Astrocyte of the spinal cord (primary cell): ENCODE results near the gene TRAK1.

Experiments
- DNase-seq: peaks from one replicate; pipeline ENCODE4 v3.0.0; 2011; ENCODE audit warnings: low read depth, low spot score
- H3K4me3 ChIP-seq: 2 replicates; pipeline ENCODE4 v1.5.1; 2011; ENCODE audit warnings: low read depth, mild to moderate bottlenecking, low read length, moderate library complexity
- in situ Hi-C: cut with HindIII; loops from 2 replicates; pipeline ENCODE4 v1.10.0; 2017; ENCODE audit warnings: low sequenced_read_pairs
- TF ChIP-seq, protein P1 (sequence below): IDR thresholded peaks from 2 replicates; pipeline ENCODE4 v1.5.1; 2012; ENCODE audit warnings: low read depth, mild to moderate bottlenecking, low read length, inconsistent platforms

The TRAK1 gene

DNA sequence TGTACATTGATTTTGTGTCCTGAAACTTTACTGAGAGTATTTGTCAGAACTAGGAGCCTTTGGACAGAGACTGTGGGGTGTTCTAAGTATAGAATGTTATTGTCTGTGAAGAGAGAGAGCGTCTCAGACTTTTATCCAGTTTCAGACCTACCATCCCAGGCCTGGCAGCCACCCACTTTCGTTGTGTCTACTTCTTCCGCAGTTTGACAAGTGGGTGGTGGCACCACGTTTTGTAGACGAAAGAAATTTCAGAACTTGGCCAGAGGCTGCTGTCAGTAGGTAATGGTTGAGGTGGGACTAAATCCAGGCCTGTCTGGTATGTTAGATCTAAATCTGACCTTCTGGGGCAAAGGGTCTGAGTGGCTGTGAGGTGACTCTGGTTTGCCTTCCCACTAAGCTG, 13.4 kb upstream of the TRAK1 start:
- DNase-seq, result no peak
- TF ChIP-seq, protein P1, sequence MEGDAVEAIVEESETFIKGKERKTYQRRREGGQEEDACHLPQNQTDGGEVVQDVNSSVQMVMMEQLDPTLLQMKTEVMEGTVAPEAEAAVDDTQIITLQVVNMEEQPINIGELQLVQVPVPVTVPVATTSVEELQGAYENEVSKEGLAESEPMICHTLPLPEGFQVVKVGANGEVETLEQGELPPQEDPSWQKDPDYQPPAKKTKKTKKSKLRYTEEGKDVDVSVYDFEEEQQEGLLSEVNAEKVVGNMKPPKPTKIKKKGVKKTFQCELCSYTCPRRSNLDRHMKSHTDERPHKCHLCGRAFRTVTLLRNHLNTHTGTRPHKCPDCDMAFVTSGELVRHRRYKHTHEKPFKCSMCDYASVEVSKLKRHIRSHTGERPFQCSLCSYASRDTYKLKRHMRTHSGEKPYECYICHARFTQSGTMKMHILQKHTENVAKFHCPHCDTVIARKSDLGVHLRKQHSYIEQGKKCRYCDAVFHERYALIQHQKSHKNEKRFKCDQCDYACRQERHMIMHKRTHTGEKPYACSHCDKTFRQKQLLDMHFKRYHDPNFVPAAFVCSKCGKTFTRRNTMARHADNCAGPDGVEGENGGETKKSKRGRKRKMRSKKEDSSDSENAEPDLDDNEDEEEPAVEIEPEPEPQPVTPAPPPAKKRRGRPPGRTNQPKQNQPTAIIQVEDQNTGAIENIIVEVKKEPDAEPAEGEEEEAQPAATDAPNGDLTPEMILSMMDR, result no peak
- in situ Hi-C loops, result no loop called here
- H3K4me3 ChIP-seq, result no peak overlapping the region

DNA sequence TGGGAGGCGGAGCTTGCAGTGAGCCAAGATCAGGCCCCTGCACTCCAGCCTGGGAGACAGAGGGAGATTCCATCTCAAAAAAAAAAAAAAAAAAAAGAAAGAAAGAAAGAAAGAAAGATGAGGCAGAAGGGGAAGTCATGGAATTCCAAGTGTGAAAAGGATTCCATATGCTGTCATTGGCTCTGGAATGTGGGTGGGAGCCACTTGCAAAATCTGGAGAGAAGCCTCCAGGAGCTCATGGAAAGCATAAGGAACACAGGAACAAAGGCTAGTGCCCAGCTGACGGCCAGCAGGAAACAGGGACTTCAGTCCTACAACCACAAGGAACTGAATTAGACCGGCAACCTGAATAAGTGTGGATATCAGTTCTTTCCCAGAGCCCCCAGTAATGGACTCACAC, 12.5 kb upstream of the TRAK1 start:
- DNase-seq, result no peak
- in situ Hi-C loops, result no loop called here
- TF ChIP-seq, protein P1, result no peak
- H3K4me3 ChIP-seq, result no peak overlapping the region

DNA sequence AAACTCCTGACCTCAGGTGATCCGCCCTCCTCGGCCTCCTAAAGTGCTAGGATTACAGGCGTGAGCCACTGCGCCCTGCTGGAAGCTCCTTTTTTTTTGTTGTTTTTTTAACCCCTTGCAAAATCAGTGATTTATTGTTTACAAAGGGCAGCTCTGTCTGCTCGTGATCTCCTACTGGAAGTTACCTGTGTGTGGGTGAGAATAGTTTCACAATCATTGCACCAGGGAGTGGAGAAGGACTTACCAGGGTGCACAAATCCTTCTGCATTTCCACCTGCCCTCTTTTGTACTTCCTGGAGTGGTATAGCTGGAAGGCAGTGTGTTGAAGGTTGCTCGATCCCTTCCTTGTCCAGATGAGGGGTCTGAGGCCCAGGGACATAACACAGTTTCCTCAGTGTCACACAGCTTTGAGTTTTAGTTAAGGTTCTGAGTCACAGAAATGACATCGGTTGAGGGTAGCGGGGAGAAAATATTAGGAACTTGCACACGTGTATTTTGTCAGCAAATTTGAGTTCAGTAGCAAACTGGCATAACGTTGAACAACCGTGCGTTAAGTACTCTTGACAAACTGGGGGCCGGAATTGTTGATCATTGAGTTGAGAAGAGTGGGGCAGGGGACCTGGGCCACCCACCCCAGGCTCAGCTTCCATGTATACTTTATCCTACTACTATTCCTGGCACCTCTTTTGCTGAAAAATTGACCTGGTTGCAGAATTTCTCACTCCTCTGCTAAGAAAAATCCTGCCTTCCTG, 11.3 kb upstream of the TRAK1 start:
- TF ChIP-seq, protein P1, result no peak

DNA sequence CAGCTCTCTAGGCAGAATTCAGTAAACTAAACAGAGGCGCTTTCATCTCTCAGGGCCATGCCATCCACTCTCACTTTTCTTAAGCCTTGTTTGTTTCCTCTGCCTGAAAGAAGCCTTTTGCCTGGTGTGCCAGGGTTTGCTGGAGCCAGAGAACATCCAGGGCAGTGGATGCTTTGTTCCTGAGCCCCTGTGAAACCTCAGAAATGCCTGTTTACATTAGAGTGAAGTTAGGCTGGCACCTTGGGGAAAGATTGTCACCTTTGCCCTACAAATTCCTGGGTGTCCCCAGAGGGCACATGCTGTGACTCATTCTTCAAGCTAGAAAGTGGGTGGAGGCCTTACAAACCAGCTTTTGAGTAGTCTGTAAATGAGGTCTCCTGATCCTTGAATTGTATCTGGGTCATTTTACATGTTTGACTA, 10.7 kb upstream of the TRAK1 start:
- TF ChIP-seq, protein P1, result no peak
- in situ Hi-C loops, result no loop called here
- H3K4me3 ChIP-seq, result no peak overlapping the region
- no peak for DNase-seq

More for the DNA sequence above, 11.3 kb upstream of the TRAK1 start:
- in situ Hi-C loops, result no loop called here
- no peak overlapping the region for H3K4me3 ChIP-seq
- DNase-seq, result no peak

DNA sequence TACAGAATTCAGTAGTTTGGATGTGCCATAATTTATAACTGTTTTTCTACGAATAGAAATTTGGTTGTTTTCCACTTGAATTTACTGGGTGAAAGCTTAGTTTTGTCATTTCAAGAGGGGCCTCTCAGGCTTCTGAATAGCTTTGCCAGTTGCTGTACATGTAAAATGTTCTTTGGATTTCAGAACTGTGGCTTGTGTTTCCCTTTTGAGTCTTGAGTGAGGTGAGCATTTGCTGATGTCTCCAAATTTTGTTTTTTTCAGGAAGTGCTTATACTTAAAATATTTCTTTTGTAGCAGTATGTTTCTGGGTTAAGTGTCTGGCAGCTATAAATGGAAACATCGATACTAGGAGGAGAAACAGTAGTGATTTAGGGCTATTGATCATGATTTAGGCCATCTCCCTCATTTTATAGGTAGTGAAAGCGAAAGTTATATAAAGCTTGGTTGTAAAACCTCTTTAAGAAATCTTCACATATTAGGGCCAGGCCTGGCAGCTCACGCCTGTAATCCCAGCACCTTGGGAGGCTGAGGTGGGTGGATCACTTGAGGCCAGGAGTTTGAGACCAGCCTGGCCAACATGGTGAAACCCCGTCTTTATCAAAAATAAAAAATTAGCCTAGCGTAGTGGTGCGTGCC, 9.2 kb upstream of the TRAK1 start:
- in situ Hi-C loops, result no loop called here
- TF ChIP-seq, protein P1, result no peak
- DNase-seq, result no peak
- no peak overlapping the region for H3K4me3 ChIP-seq

DNA sequence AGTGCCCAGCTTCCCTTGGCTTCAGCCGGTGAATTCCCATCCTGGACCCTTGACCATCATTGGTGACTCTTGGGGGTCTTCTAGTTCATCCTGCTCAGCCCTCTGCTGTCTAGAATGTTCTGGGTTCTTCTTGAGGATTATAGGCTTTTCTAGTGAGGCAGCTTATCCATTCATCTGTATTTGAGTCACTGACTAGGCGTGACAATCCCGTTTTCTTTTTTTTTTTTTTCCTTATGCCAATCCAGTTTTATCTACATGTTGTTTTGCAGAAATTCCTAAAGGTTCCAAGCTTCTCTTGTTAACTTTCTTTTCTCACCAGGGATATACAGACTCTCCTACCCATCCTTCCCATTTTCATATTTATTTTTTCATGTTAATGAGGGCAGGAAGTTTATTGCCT, 6.6 kb upstream of the TRAK1 start:
- no peak for DNase-seq
- in situ Hi-C loops, result no loop called here
- H3K4me3 ChIP-seq, result no peak overlapping the region
- TF ChIP-seq, protein P1, result no peak
